ENCODE results near the gene KIR2DL3. TPM values are rescaled to one million over a fixed set of nuclear protein-coding genes. Genes with fewer than 3 reads are reported as not detected.

Gene KIR2DL3
- total RNA-seq, 1 experiment from 2014 or later: not detected

DNA sequence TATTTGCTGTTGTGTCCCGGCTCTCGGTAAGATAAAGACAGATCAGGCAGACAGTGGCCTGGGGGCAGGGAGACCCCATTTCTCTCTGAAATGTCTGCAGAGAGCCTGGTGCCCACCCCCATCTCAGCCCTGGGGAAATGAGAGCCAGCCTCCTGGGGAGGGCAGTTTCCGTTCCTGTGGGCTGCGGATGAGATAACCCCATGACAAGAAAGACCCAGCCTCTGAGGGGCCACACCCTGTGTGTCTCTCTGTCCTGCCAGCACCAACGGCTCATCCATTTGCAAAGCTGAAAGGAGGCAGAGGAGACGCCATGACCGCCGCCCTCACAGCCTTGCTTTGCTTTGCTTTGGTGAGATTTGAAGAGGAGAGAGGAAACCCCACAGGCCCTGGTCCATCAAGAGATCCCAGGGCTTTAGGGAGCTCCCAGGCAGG is 42.2 kb upstream of the KIR2DL3 start:
- no CpG with 5 or more reads among the region's 8 CpGs for WGBS (ENCODE audit: extremely low coverage, insufficient read length, low lambda C conversion rate)
- peaks cover 84 to 87% of the 10 kb centered on the region in 2 experiments for H3K9me3 Mint-ChIP-seq

More for the DNA sequence above, 42.2 kb upstream of the KIR2DL3 start:
- no peak overlapping the region for H3K23ac ChIP-seq (ENCODE audit: insufficient read length, low read depth, low read length)
- no peaks in the 10 kb centered on the region for H4K20me1 ChIP-seq (ENCODE audit: control insufficient read depth, insufficient read depth, insufficient read length)
- H3K79me1 ChIP-seq (ENCODE audit: insufficient read depth, low read depth, low read length, poor library complexity, severe bottlenecking): no peaks in the 10 kb centered on the region
- no peak overlapping the region for H4K91ac ChIP-seq (ENCODE audit: insufficient read length, low read depth, low read length)
- H3K27ac Mint-ChIP-seq: no peak overlapping the region
- no peak overlapping the region for H3K14ac ChIP-seq (ENCODE audit: insufficient read depth, low read length)
- H3K36me3 Mint-ChIP-seq (ENCODE audit: insufficient read depth in 1 of 3, low read depth in 3 of 3): peaks cover 4 to 28% (median 20%) of the 10 kb centered on the region in 3 experiments; a peak in 6 of 7 replicates
- H2BK120ac ChIP-seq (ENCODE audit: low read depth, low read length, poor library complexity, severe bottlenecking): no peak overlapping the region
- H3K23me2 ChIP-seq (ENCODE audit: insufficient read length, low read depth, low read length, poor library complexity, severe bottlenecking): no peaks in the 10 kb centered on the region
- no peak overlapping the region for H3T11ph ChIP-seq (ENCODE audit: low read length)
- no peak overlapping the region for H4K8ac ChIP-seq (replicated peaks; ENCODE audit: insufficient read length, low read depth, low read length)
- no peaks in the 10 kb centered on the region for H3K79me2 ChIP-seq (ENCODE audit: insufficient read depth, low read length)
- H3K27ac ChIP-seq (ENCODE audit: insufficient read length, low read depth, low read length): no peak overlapping the region
- no peak overlapping the region for H2BK5ac ChIP-seq (ENCODE audit: insufficient read length, low read length)
- H3K4me1 ChIP-seq (ENCODE audit: insufficient read depth, low read length): no peaks in the 10 kb centered on the region
- H3K4ac ChIP-seq (ENCODE audit: low read depth, low read length): no peak overlapping the region
- H3K4me1 Mint-ChIP-seq: no peaks in the 10 kb centered on the region
- H3K27me3 ChIP-seq (ENCODE audit: insufficient read depth, low read length): no peaks in the 10 kb centered on the region; the same call in 1 of the 2 replicates
- H2AFZ ChIP-seq (ENCODE audit: low read length): no peak overlapping the region
- H3K4me2 ChIP-seq (ENCODE audit: insufficient read depth, insufficient read length, low read length): no peak overlapping the region
- TF ChIP-seq, protein P1, sequence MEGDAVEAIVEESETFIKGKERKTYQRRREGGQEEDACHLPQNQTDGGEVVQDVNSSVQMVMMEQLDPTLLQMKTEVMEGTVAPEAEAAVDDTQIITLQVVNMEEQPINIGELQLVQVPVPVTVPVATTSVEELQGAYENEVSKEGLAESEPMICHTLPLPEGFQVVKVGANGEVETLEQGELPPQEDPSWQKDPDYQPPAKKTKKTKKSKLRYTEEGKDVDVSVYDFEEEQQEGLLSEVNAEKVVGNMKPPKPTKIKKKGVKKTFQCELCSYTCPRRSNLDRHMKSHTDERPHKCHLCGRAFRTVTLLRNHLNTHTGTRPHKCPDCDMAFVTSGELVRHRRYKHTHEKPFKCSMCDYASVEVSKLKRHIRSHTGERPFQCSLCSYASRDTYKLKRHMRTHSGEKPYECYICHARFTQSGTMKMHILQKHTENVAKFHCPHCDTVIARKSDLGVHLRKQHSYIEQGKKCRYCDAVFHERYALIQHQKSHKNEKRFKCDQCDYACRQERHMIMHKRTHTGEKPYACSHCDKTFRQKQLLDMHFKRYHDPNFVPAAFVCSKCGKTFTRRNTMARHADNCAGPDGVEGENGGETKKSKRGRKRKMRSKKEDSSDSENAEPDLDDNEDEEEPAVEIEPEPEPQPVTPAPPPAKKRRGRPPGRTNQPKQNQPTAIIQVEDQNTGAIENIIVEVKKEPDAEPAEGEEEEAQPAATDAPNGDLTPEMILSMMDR (conservative IDR thresholded peaks at IDR 0.05): no peak
- no peak overlapping the region for H3K9ac ChIP-seq (ENCODE audit: extremely low read depth, insufficient read length, low read length)
- H2BK12ac ChIP-seq (ENCODE audit: insufficient read length, low read depth, low read length): no peak overlapping the region
- peaks cover 69% of the 10 kb centered on the region for H3K9me3 ChIP-seq (ENCODE audit: control insufficient read depth, low read depth, low read length)
- no peak overlapping the region for H3K56ac ChIP-seq (ENCODE audit: insufficient read length, low read depth, low read length)
- no peak overlapping the region for H4K5ac ChIP-seq (ENCODE audit: insufficient read length, low read depth, low read length)
- H3K27me3 Mint-ChIP-seq (ENCODE audit: low read depth): peaks cover 1% of the 10 kb centered on the region; the same call in 1 of the 2 replicates
- H3K18ac ChIP-seq (ENCODE audit: insufficient read length, low read depth, low read length): no peak overlapping the region
- no peak overlapping the region for H2BK20ac ChIP-seq (ENCODE audit: low read depth, low read length, poor library complexity, severe bottlenecking)
- H2AK5ac ChIP-seq (ENCODE audit: insufficient read length, low read length): no peak overlapping the region
- no peak for DNase-seq
- no peak overlapping the region for H3K4me3 Mint-ChIP-seq
- no peak overlapping the region for H2BK15ac ChIP-seq (ENCODE audit: low read depth, low read length)

Data from H9 (cell line).